Suppressor macrophage (primary cell): Measurements from ENCODE around the gene NEDD4L.

ENCODE experiments used
- DNase-seq, 4 experiments: peaks; one replicate each; pipeline ENCODE4 v3.0.0-alpha.2; 2020 to 2022

Gene NEDD4L

GRCh38 chr18:58213440-58213839 is 169.4 kb downstream of the NEDD4L start:
- peak; percentile 65 to 87 (median 80) for DNase-seq

DNA sequence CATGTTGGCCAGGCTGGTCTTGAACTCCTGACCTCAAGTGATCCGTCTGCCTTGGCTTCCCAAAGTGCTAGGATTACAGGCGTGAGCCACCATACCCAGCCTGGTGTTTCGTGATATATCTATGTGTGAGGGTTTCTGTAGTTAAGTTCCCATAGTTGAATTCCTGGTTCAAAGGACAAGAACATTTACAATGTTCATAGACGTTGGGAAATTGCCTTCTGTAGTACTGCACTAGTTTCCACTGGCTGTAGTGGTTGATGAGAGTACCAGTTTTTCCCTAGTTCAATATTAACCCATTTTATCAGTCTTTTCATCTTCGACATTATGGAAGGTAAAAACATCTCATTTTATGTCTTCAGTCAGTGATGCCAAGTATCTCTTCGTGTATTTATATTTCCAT is 171.0 kb downstream of the NEDD4L start:
- DNase-seq, result no peak

- DNase-seq, result no peak
Measured at GRCh38 chr18:58216071-58216481, 172.1 kb downstream of the NEDD4L start.

- no peak for DNase-seq
Measured at GRCh38 chr18:58217052-58217451, 173.0 kb downstream of the NEDD4L start.

- peak in 2 of 4 experiments; percentile 53 to 68 for DNase-seq
Measured at GRCh38 chr18:58218117-58218516, 174.1 kb downstream of the NEDD4L start.

- DNase-seq, result no peak
Measured at GRCh38 chr18:58221060-58221725, 177.2 kb downstream of the NEDD4L start.

DNA sequence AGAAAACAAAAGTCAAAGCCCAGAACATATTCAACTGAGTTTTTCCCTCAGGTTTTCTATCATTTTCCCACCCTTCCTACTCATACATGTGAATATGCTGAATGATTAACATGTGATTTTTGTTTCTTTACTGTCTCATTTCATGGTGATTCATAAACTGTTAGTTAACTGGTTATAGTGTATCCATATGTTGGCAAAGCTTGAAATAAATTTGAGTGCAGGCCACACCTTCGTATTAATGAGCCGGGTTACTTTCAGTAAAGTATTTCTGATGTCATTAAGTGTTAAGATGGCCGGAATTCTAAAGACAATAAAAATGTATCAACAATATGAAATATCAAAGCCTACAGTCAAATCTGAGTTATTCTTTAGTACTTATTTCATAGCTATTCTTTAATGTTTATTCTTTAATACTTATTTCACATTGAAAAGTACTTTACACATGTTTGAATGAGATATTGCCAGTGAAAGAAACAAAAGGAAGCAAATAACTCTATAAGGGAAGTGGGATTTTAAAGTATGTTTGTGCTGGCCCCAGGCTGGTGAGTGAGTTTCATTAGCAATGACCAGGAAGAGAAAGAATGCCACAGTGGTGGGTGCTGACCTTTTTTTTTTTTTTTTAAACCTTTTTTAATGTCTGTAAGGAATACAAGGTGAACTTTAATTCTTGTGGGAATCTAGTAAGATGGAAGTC is 178.6 kb downstream of the NEDD4L start:
- DNase-seq, result peak in 2 of 4 experiments; percentile 27 to 49

GRCh38 chr18:58223717-58224424 is 179.8 kb downstream of the NEDD4L start:
- DNase-seq, result peak; percentile 72 to 89 (median 80)

DNA sequence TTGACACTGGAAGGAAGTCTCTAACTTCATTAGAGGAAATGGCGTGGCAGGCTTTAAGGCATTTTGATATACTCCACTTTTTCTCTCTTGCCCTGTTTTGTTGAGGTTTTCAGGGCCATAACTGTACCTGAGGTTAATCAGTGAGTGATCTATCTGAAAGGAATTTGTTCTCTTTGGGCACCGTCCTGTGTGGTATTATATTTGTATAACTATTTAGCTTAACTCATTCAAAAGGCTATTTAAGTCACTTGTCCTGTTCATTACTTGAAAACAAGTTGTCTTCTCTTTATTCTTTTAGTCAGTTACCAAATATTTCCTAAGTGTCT is 180.4 kb downstream of the NEDD4L start:
- no peak for DNase-seq

GRCh38 chr18:58225101-58225500 is 181.1 kb downstream of the NEDD4L start:
- DNase-seq, result peak in 3 of 4 experiments; percentile 30 to 46 (median 42)

DNA sequence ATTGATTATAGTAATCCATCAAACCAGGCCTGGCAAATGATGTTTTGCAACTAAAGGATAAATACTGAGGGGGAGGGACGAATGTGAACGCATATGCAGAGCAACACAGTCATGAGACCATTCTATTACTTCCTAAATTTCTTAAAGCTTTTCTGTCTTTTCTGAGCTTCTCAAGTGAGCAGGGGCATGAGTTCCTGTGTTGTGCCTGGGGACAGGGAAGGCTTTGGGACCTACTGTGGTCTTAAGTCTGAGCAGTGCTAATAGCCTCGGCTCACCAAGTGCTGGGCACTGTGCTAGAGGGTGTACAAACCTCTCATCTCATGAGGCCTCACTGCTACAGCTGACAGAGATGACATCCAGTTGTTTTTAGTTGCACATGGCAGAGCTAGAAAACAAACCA is 182.4 kb downstream of the NEDD4L start:
- DNase-seq, result peak; percentile 48 to 80 (median 66)

- DNase-seq, result no peak
Measured at GRCh38 chr18:58227361-58227930, 183.4 kb downstream of the NEDD4L start.

- DNase-seq, result no peak
Measured at GRCh38 chr18:58228176-58228575, 184.2 kb downstream of the NEDD4L start.

DNA sequence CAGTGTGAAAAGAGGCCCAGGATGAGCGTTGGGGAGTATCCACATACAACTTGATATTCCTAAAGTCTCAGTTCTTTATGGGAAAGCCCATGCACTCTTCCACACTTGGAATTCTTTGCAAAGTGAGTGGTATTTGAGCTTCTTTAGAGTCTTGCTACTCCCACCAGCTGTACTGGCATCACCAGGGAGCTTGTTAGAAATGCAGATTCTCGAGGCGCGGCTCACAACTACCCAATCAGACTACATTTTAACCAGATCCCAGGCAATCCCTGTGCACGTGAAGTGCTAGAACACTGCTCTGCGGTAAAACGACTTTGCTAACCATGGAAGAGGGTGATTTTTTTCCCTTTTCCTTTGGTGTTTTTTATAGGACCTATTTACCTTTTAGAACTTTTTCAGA is 184.7 kb downstream of the NEDD4L start:
- no peak for DNase-seq

DNA sequence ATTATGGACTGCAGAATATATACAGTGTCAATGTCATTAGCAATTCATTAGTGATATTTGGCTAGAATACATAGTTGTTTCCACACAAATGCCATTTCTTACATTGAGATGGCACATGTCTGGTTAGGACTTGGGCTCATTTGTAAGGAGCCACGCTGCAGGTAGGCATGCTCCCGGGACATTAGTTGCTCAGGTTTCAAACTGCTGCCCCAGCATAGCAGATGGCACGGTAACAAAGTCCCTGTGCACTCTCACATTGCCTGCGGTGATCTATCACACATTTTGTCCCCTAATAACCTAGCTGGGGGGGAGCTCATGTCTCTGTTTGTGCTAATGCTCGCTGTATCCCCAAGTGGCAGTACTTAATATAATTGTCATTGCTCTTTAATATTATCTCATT is 185.1 kb downstream of the NEDD4L start:
- DNase-seq, result no peak

- peak in 2 of 4 experiments; percentile 16 to 21 for DNase-seq
Measured at GRCh38 chr18:58230438-58231179, 186.6 kb downstream of the NEDD4L start.

- DNase-seq, result peak in 2 of 4 experiments; percentile 22 to 44
Measured at GRCh38 chr18:58231930-58232329, 187.9 kb downstream of the NEDD4L start.

- no peak for DNase-seq
Measured at GRCh38 chr18:58232668-58233067, 188.6 kb downstream of the NEDD4L start.

DNA sequence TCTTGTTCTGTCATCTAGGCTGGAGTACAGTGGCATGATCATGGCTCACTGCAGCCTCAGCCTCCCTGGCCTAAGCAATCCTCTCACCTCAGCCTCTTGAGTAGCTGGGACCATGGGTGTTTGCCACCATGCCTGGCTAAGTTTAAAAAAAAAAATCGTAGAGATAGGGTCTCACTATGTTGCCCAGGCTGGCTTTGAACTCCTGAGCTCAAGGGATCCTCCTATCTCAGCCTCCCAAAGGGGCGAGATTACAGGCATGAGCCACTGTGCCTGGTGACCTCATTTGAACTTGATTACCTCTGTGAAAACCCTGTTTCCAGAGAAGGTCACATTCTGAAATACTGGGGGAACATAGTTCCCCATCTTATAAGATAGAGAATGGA is 190.3 kb downstream of the NEDD4L start:
- DNase-seq, result no peak

GRCh38 chr18:58235001-58235436 is 191.0 kb downstream of the NEDD4L start:
- DNase-seq, result no peak

DNA sequence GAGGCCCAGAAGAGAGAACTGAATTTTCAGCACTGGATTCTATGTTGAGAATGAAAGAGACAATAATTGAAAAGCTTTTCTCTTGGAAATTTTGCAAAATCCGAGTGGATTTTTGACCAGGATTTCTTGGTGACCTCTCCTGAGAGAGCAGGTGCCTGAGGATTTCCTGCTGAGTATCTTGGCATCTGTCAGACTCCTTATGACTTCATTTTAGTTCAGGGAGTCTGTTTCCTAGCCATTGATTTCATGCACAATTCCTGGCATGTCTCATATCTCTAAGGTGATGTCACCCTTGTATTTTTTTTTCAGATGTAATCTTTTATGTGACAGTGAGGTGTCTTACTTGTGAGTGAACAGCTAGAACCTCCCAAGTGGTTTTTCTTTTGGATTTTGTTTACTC is 195.9 kb downstream of the NEDD4L start:
- no peak for DNase-seq

- no peak for DNase-seq
Measured at GRCh38 chr18:58241026-58241679, 197.1 kb downstream of the NEDD4L start.
